Brain microvascular endothelial cell (primary cell): ENCODE measurements around the gene ZNF654.

ENCODE experiments used
- DNase-seq: peaks from one replicate; pipeline ENCODE4 v3.0.0-alpha.2; 2020
- H3K27ac ChIP-seq: fragments of 250-450 bp; sonication (Bioruptor Pico); 2 replicates; pipeline ENCODE4 v1.5.1; 2020; ENCODE audit warnings: mild to moderate bottlenecking, moderate library complexity
- H3K27me3 ChIP-seq: fragments of 250-450 bp; sonication (Bioruptor Pico); replicated peaks from 2 replicates; pipeline ENCODE4 v1.5.1; 2020; ENCODE audit warnings: mild to moderate bottlenecking
- H3K36me3 ChIP-seq: fragments of 250-450 bp; sonication (Bioruptor Pico); replicated peaks from 2 replicates; pipeline ENCODE4 v1.5.1; 2020; ENCODE audit warnings: mild to moderate bottlenecking
- H3K4me3 ChIP-seq: 2 replicates; pipeline ENCODE4 v1.5.1; 2011; ENCODE audit warnings: low read depth, mild to moderate bottlenecking, control low read depth, low read length, moderate library complexity
- in situ Hi-C: cut with HindIII; loops from 2 replicates; pipeline ENCODE4 v1.10.0; 2017; ENCODE audit warnings: low sequenced_read_pairs, low pct_ligation_motif_present
- TF ChIP-seq, protein P1 (sequence below): IDR thresholded peaks from 2 replicates; pipeline ENCODE4 v1.5.1; 2011; ENCODE audit warnings: low read depth, mild to moderate bottlenecking, moderate library complexity, low read length, control low read depth, inconsistent platforms; ENCODE audit errors: missing control alignments

ZNF654 gene

DNA sequence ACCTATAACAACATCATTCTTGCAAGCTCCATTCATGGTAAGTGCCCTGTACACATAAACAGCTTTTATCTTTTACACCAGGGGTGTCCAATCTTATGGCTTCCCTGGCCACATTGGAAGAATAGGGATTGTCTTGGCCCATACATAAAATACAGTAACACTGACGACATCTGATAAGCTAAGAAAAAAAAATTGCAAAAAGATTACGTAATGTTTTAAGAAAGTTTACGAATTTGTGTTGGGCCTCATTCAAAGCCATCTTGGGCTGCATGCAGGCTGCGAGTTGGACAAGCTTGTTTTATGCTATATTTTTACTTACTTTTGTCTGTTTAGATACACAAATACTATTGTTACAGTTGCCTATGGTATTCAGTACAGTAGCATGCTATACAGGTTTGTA, 31.6 kb downstream of the ZNF654 start:
- Histone ChIP-seq H3K27me3 (no peaks in the 10 kb centered on the region), H3K27ac (no peak overlapping the region), H3K36me3 (no peaks in the 10 kb centered on the region), H3K4me3 (no peak overlapping the region)
- DNase-seq = no peak
- TF ChIP-seq, protein P1, sequence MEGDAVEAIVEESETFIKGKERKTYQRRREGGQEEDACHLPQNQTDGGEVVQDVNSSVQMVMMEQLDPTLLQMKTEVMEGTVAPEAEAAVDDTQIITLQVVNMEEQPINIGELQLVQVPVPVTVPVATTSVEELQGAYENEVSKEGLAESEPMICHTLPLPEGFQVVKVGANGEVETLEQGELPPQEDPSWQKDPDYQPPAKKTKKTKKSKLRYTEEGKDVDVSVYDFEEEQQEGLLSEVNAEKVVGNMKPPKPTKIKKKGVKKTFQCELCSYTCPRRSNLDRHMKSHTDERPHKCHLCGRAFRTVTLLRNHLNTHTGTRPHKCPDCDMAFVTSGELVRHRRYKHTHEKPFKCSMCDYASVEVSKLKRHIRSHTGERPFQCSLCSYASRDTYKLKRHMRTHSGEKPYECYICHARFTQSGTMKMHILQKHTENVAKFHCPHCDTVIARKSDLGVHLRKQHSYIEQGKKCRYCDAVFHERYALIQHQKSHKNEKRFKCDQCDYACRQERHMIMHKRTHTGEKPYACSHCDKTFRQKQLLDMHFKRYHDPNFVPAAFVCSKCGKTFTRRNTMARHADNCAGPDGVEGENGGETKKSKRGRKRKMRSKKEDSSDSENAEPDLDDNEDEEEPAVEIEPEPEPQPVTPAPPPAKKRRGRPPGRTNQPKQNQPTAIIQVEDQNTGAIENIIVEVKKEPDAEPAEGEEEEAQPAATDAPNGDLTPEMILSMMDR = no peak
- in situ Hi-C loops = no loop called here

DNA sequence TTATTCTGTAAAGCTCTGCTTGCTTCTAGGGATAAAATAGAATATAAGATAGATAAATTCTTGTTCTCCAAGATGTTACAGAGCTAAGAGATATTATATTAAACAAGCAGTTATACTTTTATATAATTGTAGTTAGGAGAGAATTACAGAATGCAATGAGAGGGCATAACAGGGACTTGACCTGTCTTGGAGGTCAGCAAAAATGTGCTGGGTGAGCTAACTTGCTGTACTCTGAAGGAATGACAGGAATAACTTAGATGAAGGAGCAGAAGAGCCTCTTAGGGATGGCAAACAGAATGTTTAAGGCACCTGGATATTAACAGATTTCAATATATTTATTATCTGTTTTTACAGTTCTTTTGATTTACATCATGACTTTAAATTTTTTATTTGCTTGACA, 33.2 kb downstream of the ZNF654 start:
- in situ Hi-C loops = no loop called here

DNA sequence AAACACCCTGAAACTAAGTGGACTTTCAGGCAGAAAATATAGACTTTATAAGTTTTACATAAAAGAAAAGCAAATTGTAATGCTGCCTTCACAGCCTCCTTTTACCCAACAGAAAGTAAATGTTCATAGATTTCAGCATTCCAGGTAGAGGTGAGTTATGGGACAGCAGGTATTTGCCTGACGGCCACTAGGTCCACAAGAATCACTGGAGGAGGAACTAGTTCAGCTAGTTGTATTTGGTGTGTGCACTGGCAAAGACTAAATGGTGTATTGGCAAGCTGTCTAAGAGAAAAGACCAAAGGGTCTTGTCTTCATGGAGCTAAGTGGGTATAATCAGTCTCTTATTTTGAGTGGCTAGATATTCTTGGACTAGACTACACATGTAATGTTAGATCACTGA, 34.2 kb downstream of the ZNF654 start:
- in situ Hi-C loops = no loop called here
- H3K27ac ChIP-seq = no peak overlapping the region
- no peak for DNase-seq
- no peak overlapping the region for H3K4me3 ChIP-seq
- no peaks in the 10 kb centered on the region for H3K36me3 ChIP-seq
- H3K27me3 ChIP-seq = no peaks in the 10 kb centered on the region
- TF ChIP-seq, protein P1 = no peak

More for the DNA sequence above, 33.2 kb downstream of the ZNF654 start:
- H3K4me3 ChIP-seq = no peak overlapping the region
- TF ChIP-seq, protein P1 = no peak
- no peak overlapping the region for H3K27ac ChIP-seq
- no peak for DNase-seq
- no peaks in the 10 kb centered on the region for H3K36me3 ChIP-seq
- no peaks in the 10 kb centered on the region for H3K27me3 ChIP-seq

DNA sequence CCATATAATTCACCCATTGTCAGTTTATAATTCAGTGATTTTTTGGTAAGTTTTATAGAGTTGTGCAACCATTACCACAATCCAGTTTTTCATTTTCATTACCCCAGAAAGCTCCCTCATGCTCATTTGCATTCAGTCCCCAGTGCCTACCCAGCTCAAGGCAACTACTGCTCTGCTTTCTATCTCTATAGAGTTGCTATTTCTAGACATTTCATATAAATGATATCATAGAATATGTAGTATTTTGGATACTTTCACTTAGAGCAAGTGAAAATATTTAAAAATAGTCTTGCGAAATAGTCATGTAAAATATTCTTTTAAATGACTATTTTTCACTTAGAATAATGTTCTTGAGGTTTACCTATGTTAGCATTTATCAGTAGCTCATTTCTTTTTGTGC, 42.1 kb downstream of the ZNF654 start:
- no peak overlapping the region for H3K27ac ChIP-seq
- no peaks in the 10 kb centered on the region for H3K27me3 ChIP-seq
- no peak overlapping the region for H3K4me3 ChIP-seq
- no peak for DNase-seq
- H3K36me3 ChIP-seq = no peaks in the 10 kb centered on the region
- TF ChIP-seq, protein P1 = no peak
- in situ Hi-C loops = no loop called here

DNA sequence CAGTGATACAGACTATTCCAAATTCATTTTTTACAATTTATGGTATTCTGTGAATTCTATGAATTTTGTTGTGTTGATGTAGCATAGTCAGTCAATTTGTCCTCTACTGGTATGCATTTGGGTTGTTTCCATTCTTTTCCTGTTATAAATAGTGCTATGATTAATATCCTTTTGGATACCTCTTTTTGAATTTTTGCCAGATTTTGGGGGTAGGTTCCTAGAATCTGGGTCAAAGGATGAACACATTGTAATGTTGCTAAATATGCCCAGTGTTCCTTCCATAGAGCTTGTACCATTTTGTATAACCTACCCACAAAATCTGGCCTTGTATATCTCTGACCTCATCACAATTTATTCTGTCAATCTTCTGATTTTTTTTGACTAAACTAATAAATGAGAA, 46.3 kb downstream of the ZNF654 start:
- in situ Hi-C loops = no loop called here
- TF ChIP-seq, protein P1 = no peak
- Histone ChIP-seq H3K4me3 (no peak overlapping the region), H3K27me3 (no peaks in the 10 kb centered on the region), H3K36me3 (no peaks in the 10 kb centered on the region), H3K27ac (no peak overlapping the region)
- no peak for DNase-seq

DNA sequence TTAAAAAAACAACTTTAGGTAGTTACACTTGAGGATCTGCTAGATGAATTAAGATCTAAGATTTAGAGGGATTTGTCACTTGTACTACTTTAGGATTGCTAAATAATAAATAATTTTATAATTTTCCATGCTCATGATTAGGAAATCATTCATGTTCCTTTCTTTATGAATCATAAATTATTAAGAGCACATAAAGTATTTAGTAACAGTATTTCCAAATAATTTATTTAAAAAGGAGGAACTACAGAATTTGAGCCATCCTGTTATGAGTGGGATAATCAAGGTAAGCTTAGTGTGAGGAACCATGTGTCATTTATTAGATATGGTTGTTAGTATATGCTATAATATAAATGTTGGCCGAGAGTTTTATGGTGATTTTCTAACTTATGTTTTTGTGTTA, 53.2 kb downstream of the ZNF654 start:
- H3K4me3 ChIP-seq = no peak overlapping the region
- no peak overlapping the region for H3K27ac ChIP-seq
- no peaks in the 10 kb centered on the region for H3K27me3 ChIP-seq
- in situ Hi-C loops = no loop called here
- TF ChIP-seq, protein P1 = no peak
- H3K36me3 ChIP-seq = no peaks in the 10 kb centered on the region
- DNase-seq = no peak
